ENCODE measurements around the gene NOVA2. TPM values are rescaled to one million over a fixed set of nuclear protein-coding genes. Genes with fewer than 3 reads are reported as not detected.
A peak's percentile ranks its signal among the peaks of the same experiment; 100 is the strongest.

Gene NOVA2
- total and polyA plus RNA-seq, 2 of the 8 experiments (the other 6 are each of a cell fraction or from before 2014, with no cell fraction given), result 3.2 to 24.6 TPM

GRCh38 chr19:45900738-45901431, 72.8 kb downstream of the NOVA2 start (continued):
- no peak for TF ChIP-seq CHD7 (IDR thresholded peaks at IDR 0.05; ENCODE audit: insufficient replicate concordance, low read length)
- TF ChIP-seq TBP (IDR thresholded peaks at IDR 0.05; ENCODE audit: low read depth, low read length), result 0 out of 2 replicates have a peak, but pooled peaks have one; percentile 10
